NK-92 (cell line): ENCODE data around the gene CCL3.

ENCODE experiments used
- DNase-seq: peaks from one replicate; lab custom pipeline; 2025; ENCODE audit not compliant: unreplicated experiment; lab: John Stamatoyannopoulos, UW

CCL3 gene

GRCh38 chr17:36049643-36050042, 40.3 kb downstream of the CCL3 start:
- DNase-seq = no peak

DNA sequence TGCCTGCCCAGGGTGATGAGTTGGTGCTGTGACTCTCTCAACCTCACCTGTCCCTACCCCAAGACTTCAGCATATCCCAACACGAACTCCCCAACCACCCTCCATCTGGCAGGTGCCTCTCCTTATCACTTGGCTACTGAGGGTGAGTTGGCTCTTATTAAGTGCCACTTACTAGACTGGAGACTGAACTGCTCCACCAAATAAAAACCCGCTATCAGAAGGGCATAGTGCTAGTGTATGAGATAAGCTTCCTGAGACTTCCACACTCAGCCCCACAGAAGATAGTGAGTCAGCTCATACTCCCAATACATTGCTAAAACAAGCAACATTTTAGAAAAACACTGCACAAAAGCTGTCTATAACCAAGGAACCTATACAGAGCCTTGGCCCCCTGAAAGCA, 41.9 kb downstream of the CCL3 start:
- DNase-seq = no peak
